Activated CD4-positive, alpha-beta memory T cell treated with anti-CD3 and anti-CD28 coated beads, Interleukin-2, amount 10 ng/mL, durations not matched to agents 7 days and 5 days (primary cell): ENCODE data around the gene RIOK2. TPM values are rescaled to one million over a fixed set of nuclear protein-coding genes. Genes with fewer than 3 reads are reported as not detected.
A peak's percentile ranks its signal among the peaks of the same experiment; 100 is the strongest.

ENCODE experiments used
- CTCF ChIA-PET: fragments of 350-600 bp; sonication (Branson Sonifier 250); formaldehyde crosslinking; loops from one replicate; lab custom pipeline; 2021; ENCODE audit warnings: antibody characterized with exemption, inconsistent platforms; lab: Charles Lee
- POLR2A ChIA-PET: fragments of 350-600 bp; sonication (Branson Sonifier 250); formaldehyde crosslinking; loops from one replicate; lab custom pipeline; 2021; ENCODE audit warnings: antibody characterized with exemption; lab: Charles Lee
- DNase-seq: peaks from one replicate; pipeline ENCODE4 v3.0.0-alpha.2; 2020
- H3K27ac Mint-ChIP-seq: one replicate; pipeline ENCODE4 v1.8.0; 2021; ENCODE audit warnings: mild to moderate bottlenecking, mixed read lengths
- H3K27me3 Mint-ChIP-seq: one replicate; pipeline ENCODE4 v1.8.0; 2021; ENCODE audit warnings: mixed read lengths
- H3K36me3 Mint-ChIP-seq: one replicate; pipeline ENCODE4 v1.8.0; 2021; ENCODE audit warnings: low read depth, mixed read lengths
- H3K4me1 Mint-ChIP-seq: one replicate; pipeline ENCODE4 v1.8.0; 2021; ENCODE audit warnings: mixed read lengths
- H3K4me3 Mint-ChIP-seq: one replicate; pipeline ENCODE4 v1.8.0; 2021; ENCODE audit warnings: mild to moderate bottlenecking, mixed read lengths
- H3K9me3 Mint-ChIP-seq: one replicate; pipeline ENCODE4 v1.8.0; 2021; ENCODE audit warnings: mixed read lengths
- total RNA-seq, 2 experiments: library from RNA; stranded (reverse); gene quantifications; one replicate each; pipeline ENCODE4 v1.2.3, GENCODE V29; 2021

Gene RIOK2
- 10 to 100 TPM; 24.9 to 26.7 TPM for total RNA-seq

GRCh38 chr5:97183100-97183929, at the start of gene RIOK2:
Gene RIOK2, minus strand, starts transcription at chr5:97183247. Its CDS starts 56 bp downstream, at chr5:97183191.
- CTCF ChIA-PET: interaction anchor here (1.1 to 2.5 kb wide), 5 partner anchors 15 to 314 kb away, joined by 3 to 7 read pairs (median 4); no protein-coding TSS in a partner anchor
- Mint-ChIP-seq H3K4me3 (peak within 1 kb of the TSS; percentile 90), H3K27me3 (peaks cover 6% of the 10 kb centered on the region), H3K4me1 (peaks cover 34% of the 10 kb centered on the region), H3K36me3 (peaks cover 25% of the 10 kb centered on the region), H3K9me3 (peaks cover 3% of the 10 kb centered on the region), H3K27ac (peak within 1 kb of the TSS; percentile 96)
- POLR2A ChIA-PET: interaction anchor here (0.8 to 1.7 kb wide), 5 partner anchors 15 to 376 kb away, joined by 4 to 10 read pairs (median 5); partner anchors contain the start of genes ERAP1 and ERAP2
- peak; percentile 93 for DNase-seq

- DNase-seq: no peak
- no peak overlapping the region for H3K27ac Mint-ChIP-seq
- no peaks in the 10 kb centered on the region for H3K9me3 Mint-ChIP-seq
- H3K27me3 Mint-ChIP-seq: no peaks in the 10 kb centered on the region
- no peak overlapping the region for H3K4me3 Mint-ChIP-seq
- H3K4me1 Mint-ChIP-seq: no peaks in the 10 kb centered on the region
- POLR2A ChIA-PET: no interaction called here
- CTCF ChIA-PET: interaction anchor here (0.7 to 2.1 kb wide), 10 partner anchors 9 to 1964 kb away, joined by 3 to 12 read pairs (median 4); no protein-coding TSS in a partner anchor
- no peaks in the 10 kb centered on the region for H3K36me3 Mint-ChIP-seq
Observed at GRCh38 chr5:97231025-97231636, 48.1 kb upstream of the RIOK2 start.

GRCh38 chr5:97229688-97230285, 46.7 kb upstream of the RIOK2 start:
- DNase-seq: no peak
- CTCF ChIA-PET: interaction anchor here (1.0 to 2.1 kb wide), 3 partner anchors 10 to 37 kb away, joined by 3 to 11 read pairs (median 4); no protein-coding TSS in a partner anchor
- Mint-ChIP-seq H3K9me3 (no peaks in the 10 kb centered on the region), H3K27me3 (no peaks in the 10 kb centered on the region), H3K4me1 (no peaks in the 10 kb centered on the region), H3K4me3 (no peak overlapping the region), H3K27ac (no peak overlapping the region), H3K36me3 (no peaks in the 10 kb centered on the region)
- POLR2A ChIA-PET: no interaction called here

GRCh38 chr5:97229196-97229595, 46.1 kb upstream of the RIOK2 start:
- H3K4me3 Mint-ChIP-seq: no peak overlapping the region
- CTCF ChIA-PET: no interaction called here
- H3K4me1 Mint-ChIP-seq: no peaks in the 10 kb centered on the region
- no peaks in the 10 kb centered on the region for H3K9me3 Mint-ChIP-seq
- DNase-seq: no peak
- H3K27ac Mint-ChIP-seq: no peak overlapping the region
- POLR2A ChIA-PET: no interaction called here
- H3K27me3 Mint-ChIP-seq: no peaks in the 10 kb centered on the region
- H3K36me3 Mint-ChIP-seq: no peaks in the 10 kb centered on the region

GRCh38 chr5:97225222-97225621, 42.2 kb upstream of the RIOK2 start:
- H3K36me3 Mint-ChIP-seq: no peaks in the 10 kb centered on the region
- no peaks in the 10 kb centered on the region for H3K9me3 Mint-ChIP-seq
- no peaks in the 10 kb centered on the region for H3K4me1 Mint-ChIP-seq
- H3K27ac Mint-ChIP-seq: no peak overlapping the region
- ChIA-PET POLR2A (no interaction called here), CTCF (interaction anchor here (0.7 kb wide), 1 partner anchor 308 kb away, joined by 3 read pairs; no protein-coding TSS in a partner anchor)
- H3K4me3 Mint-ChIP-seq: no peak overlapping the region
- no peaks in the 10 kb centered on the region for H3K27me3 Mint-ChIP-seq
- DNase-seq: no peak

GRCh38 chr5:97224112-97224750, 41.2 kb upstream of the RIOK2 start:
- DNase-seq: no peak
- Mint-ChIP-seq H3K27ac (no peak overlapping the region), H3K9me3 (no peaks in the 10 kb centered on the region), H3K36me3 (no peaks in the 10 kb centered on the region), H3K4me1 (no peaks in the 10 kb centered on the region), H3K4me3 (no peak overlapping the region), H3K27me3 (no peaks in the 10 kb centered on the region)
- CTCF ChIA-PET: no interaction called here
- POLR2A ChIA-PET: no interaction called here

GRCh38 chr5:97223596-97223995, 40.5 kb upstream of the RIOK2 start:
- Mint-ChIP-seq H3K27me3 (no peaks in the 10 kb centered on the region), H3K4me3 (no peak overlapping the region), H3K36me3 (no peaks in the 10 kb centered on the region), H3K27ac (no peak overlapping the region), H3K9me3 (no peaks in the 10 kb centered on the region), H3K4me1 (no peaks in the 10 kb centered on the region)
- no peak for DNase-seq
- CTCF ChIA-PET: no interaction called here
- POLR2A ChIA-PET: no interaction called here

GRCh38 chr5:97209343-97209742, 26.3 kb upstream of the RIOK2 start:
- H3K4me3 Mint-ChIP-seq: no peak overlapping the region
- H3K4me1 Mint-ChIP-seq: no peaks in the 10 kb centered on the region
- peaks cover 10% of the 10 kb centered on the region for H3K9me3 Mint-ChIP-seq
- no peaks in the 10 kb centered on the region for H3K36me3 Mint-ChIP-seq
- DNase-seq: no peak
- H3K27ac Mint-ChIP-seq: no peak overlapping the region
- peaks cover 22% of the 10 kb centered on the region for H3K27me3 Mint-ChIP-seq
- ChIA-PET CTCF (no interaction called here), POLR2A (no interaction called here)

- Mint-ChIP-seq H3K36me3 (no peaks in the 10 kb centered on the region), H3K4me1 (no peaks in the 10 kb centered on the region), H3K4me3 (no peak overlapping the region), H3K27ac (no peak overlapping the region), H3K27me3 (peaks cover 22% of the 10 kb centered on the region), H3K9me3 (peaks cover 10% of the 10 kb centered on the region)
- CTCF ChIA-PET: no interaction called here
- DNase-seq: no peak
- POLR2A ChIA-PET: no interaction called here
Observed at GRCh38 chr5:97208714-97209113, 25.7 kb upstream of the RIOK2 start.

- Mint-ChIP-seq H3K4me1 (no peaks in the 10 kb centered on the region), H3K4me3 (no peak overlapping the region), H3K36me3 (no peaks in the 10 kb centered on the region), H3K27ac (no peak overlapping the region), H3K27me3 (peaks cover 19% of the 10 kb centered on the region), H3K9me3 (peaks cover 10% of the 10 kb centered on the region)
- ChIA-PET CTCF (no interaction called here), POLR2A (no interaction called here)
- DNase-seq: no peak
Observed at GRCh38 chr5:97208184-97208713, 25.2 kb upstream of the RIOK2 start.

- peaks cover 9% of the 10 kb centered on the region for H3K9me3 Mint-ChIP-seq
- no peak overlapping the region for H3K4me3 Mint-ChIP-seq
- CTCF ChIA-PET: no interaction called here
- POLR2A ChIA-PET: no interaction called here
- peaks cover 6% of the 10 kb centered on the region for H3K4me1 Mint-ChIP-seq
- peaks cover 9% of the 10 kb centered on the region for H3K27me3 Mint-ChIP-seq
- no peak for DNase-seq
- H3K27ac Mint-ChIP-seq: no peak overlapping the region
- no peaks in the 10 kb centered on the region for H3K36me3 Mint-ChIP-seq
Observed at GRCh38 chr5:97194366-97194765, 11.3 kb upstream of the RIOK2 start.

GRCh38 chr5:97193355-97193688, 10.3 kb upstream of the RIOK2 start:
- Mint-ChIP-seq H3K4me3 (no peak overlapping the region), H3K36me3 (no peaks in the 10 kb centered on the region), H3K9me3 (peaks cover 9% of the 10 kb centered on the region), H3K27me3 (peaks cover 11% of the 10 kb centered on the region), H3K27ac (no peak overlapping the region), H3K4me1 (peaks cover 6% of the 10 kb centered on the region)
- no peak for DNase-seq
- ChIA-PET POLR2A (no interaction called here), CTCF (no interaction called here)
